Measurements from ENCODE around the gene WDR3.

GRCh38 chr1:118013336-118013735 lies 83.8 kb downstream of the WDR3 start:
- no peak for TF ChIP-seq EZH2 (IDR thresholded peaks at IDR 0.05)
- TF ChIP-seq TCF7L2 (IDR thresholded peaks at IDR 0.05; ENCODE audit: borderline replicate concordance, extremely low read depth, insufficient read depth, insufficient read length), result no peak
